Measurements from ENCODE around the gene TMEM259. TPM values are rescaled to one million over a fixed set of nuclear protein-coding genes. Genes with fewer than 3 reads are reported as not detected.

TMEM259 gene
- 100 to 1,000 TPM; 231 to 235 TPM for total RNA-seq

DNA sequence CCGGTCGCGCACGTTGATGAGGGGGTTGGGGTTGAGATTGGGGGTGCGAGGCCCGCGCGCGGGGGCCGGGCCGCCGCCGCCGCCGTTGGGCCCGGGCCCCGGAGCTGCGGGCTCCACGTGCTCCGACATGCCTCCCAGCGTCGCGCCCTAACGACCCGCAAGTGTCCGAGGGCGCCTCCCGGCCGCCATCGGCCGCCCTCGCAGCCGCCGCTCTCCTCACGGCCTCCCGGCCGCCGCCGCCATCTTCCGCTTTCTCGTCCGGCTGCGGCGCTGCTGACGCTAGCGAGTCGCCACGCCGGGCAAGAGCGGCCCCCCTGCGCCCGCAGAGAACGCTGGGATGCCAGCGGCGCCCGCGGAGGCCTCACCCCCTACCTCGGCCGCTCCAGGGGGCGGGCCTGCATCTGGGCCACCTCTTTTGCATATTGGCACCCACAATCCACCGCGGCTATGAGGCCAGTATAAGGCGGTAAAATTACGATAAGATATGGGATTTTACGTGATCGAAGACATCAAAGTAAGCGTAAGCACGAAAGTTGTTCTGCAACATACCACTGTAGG, at the start of gene TMEM259:
Gene TMEM259, minus strand, starts transcription at position 256 of the 558 bp plus-strand sequence. Its CDS starts 127 bp downstream, at position 129.
- no peaks in the 10 kb centered on the region for H3K27me3 Mint-ChIP-seq
- peak; percentile 97 for DNase-seq
- H3K4me3 Mint-ChIP-seq = peak within 1 kb of the TSS; percentile 90
- peaks cover 2% of the 10 kb centered on the region for H3K36me3 Mint-ChIP-seq
- POLR2A ChIA-PET = interaction anchor here (0.7 to 3.4 kb wide), 17 partner anchors 10 to 248 kb away, joined by 3 to 52 read pairs (median 7); partner anchors contain the start of genes ABCA7, ARHGAP45, CIRBP and WDR18
- H3K4me1 Mint-ChIP-seq = peaks cover 20% of the 10 kb centered on the region
- H3K9me3 Mint-ChIP-seq = no peaks in the 10 kb centered on the region
- ATAC-seq (ENCODE audit: low read depth) = peak; percentile 86
- peak within 1 kb of the TSS; percentile 99 for H3K27ac Mint-ChIP-seq

DNA sequence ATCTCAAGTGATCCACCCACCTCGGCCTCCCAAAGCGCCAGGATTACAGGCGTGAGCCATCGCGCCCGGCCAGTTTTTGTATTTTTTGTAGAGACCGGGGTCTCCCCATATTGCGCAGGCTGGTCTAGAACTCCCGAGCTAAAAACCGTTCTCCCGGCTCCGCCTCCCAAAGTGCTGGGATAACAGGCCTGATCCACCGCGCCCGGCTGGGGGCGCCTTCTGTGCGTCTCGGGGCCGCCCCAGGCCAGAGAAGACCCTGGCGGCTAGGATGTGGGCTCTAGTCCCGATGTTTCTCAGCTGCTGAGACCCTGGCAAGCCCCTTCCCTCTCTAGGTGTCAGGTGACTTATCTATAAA, 49.6 kb upstream of the TMEM259 start:
- ATAC-seq (ENCODE audit: low read depth) = no peak
- peaks cover 31% of the 10 kb centered on the region for H3K36me3 Mint-ChIP-seq
- no peak for DNase-seq

DNA sequence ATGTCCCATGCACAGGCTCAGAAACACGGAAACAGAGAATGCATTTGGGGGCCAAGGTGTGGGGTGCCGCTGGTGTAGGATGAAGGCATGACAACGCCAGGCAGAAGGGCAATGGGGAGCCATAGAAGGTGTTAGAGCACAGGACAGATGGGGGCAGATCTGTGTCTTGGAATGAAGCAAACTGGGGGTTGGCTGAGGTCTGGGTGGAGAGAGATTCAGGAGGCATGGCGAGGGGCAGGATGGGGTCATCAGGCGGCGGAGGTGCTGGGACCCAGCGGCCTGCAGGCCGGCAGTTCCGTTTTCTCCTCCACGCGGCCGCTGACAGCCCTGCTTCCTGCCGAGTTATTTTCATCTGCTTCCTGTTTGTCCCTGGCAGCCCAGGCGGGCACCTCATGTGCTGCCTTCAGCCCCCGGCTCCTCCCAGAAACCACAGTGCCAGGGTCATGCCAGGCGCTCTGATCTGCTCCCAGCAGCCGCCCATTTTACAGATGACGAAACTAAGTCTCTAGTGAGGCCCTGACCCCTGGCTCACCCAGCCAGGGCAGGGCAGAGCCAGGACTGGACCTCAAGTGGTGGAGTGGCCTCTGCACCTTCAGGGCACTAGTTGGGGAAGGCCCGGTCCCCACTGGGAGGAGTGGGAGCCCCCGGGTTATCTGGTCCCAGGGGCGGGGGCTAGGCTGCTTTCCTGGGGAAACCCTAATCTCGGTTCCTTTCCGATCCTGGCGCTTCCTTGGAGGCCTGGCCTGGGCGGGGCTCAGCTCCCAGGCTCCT, 48.3 kb upstream of the TMEM259 start:
- ATAC-seq (ENCODE audit: low read depth) (peak; percentile 12), DNase-seq (peak; percentile 74)
- POLR2A ChIA-PET = interaction anchor here (0.6 to 19.6 kb wide), 4 partner anchors 14 to 200 kb away, joined by 4 to 644 read pairs (median 48); partner anchors contain the start of genes ABCA7 and CIRBP
- peak overlapping the region; percentile 92 for H3K27ac Mint-ChIP-seq
- peaks cover 32% of the 10 kb centered on the region for H3K36me3 Mint-ChIP-seq
- peaks cover 39% of the 10 kb centered on the region for H3K4me1 Mint-ChIP-seq
- no peaks in the 10 kb centered on the region for H3K27me3 Mint-ChIP-seq
- H3K9me3 Mint-ChIP-seq = no peaks in the 10 kb centered on the region
- peak overlapping the region; percentile 87 for H3K4me3 Mint-ChIP-seq

More for the DNA sequence above, 49.6 kb upstream of the TMEM259 start:
- no peaks in the 10 kb centered on the region for H3K27me3 Mint-ChIP-seq
- H3K4me3 Mint-ChIP-seq = peak overlapping the region; percentile 87
- H3K9me3 Mint-ChIP-seq = no peaks in the 10 kb centered on the region
- H3K27ac Mint-ChIP-seq = no peak overlapping the region
- POLR2A ChIA-PET = interaction anchor here (0.6 to 19.6 kb wide), 6 partner anchors 13 to 177 kb away, joined by 3 to 644 read pairs (median 3); partner anchors contain the start of genes ABCA7 and CNN2
- H3K4me1 Mint-ChIP-seq = peaks cover 36% of the 10 kb centered on the region

DNA sequence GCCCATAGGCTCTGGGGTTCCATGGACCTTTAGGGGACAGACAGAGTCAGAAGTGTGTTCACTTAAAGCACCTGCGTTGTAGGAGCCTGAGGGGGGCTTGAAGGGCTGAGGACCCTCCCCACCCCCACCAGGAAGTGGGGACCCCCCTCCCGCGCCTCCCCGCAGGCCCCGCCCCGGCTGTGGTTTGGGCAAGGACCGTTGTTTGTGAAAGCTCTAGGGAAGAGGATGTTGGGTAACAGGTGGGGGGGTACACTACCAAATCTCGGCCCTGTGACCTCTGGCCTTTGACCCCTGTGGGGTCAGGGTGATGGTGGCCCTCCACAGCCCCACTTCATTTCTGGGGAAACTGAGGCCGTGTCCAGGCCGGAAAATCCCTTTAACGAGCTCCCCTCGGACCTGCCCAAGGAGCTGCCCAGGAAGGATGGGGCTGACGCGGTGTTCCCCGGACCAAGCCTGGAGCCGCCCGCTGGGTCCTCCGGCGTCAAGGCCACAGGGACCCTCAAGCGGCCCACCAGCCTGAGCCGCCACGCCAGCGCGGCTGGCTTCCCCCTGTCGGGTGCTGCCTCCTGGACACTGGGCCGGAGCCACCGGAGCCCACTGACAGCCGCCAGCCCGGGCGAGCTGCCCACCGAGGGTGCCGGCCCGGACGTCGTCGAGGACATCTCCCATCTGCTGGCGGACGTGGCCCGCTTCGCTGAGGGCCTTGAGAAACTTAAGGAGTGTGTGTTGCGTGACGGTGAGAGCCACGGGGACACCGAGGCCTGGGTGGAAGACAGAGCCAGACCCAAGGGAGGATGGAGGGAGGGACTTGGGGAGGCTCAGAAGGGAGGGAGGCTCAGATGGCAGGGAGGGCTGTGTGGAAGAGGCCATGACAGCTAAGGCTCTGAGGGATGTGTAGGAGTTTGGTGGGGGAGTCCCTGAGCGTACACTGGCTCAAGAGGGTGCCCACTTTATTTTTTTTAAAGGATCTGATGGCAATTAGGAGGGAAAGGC, 47.4 kb upstream of the TMEM259 start:
- peaks cover 35% of the 10 kb centered on the region for H3K4me1 Mint-ChIP-seq
- DNase-seq (peak; percentile 87), ATAC-seq (ENCODE audit: low read depth) (peak; percentile 10)
- peak overlapping the region; percentile 87 for H3K4me3 Mint-ChIP-seq
- H3K27ac Mint-ChIP-seq = peak overlapping the region; percentile 93
- POLR2A ChIA-PET = interaction anchor here (0.6 to 19.6 kb wide), 21 partner anchors 11 to 1615 kb away, joined by 3 to 644 read pairs (median 9); partner anchors contain the start of genes ABCA7, CIRBP, CNN2 and GPX4
- no peaks in the 10 kb centered on the region for H3K9me3 Mint-ChIP-seq
- peaks cover 31% of the 10 kb centered on the region for H3K36me3 Mint-ChIP-seq
- H3K27me3 Mint-ChIP-seq = no peaks in the 10 kb centered on the region

DNA sequence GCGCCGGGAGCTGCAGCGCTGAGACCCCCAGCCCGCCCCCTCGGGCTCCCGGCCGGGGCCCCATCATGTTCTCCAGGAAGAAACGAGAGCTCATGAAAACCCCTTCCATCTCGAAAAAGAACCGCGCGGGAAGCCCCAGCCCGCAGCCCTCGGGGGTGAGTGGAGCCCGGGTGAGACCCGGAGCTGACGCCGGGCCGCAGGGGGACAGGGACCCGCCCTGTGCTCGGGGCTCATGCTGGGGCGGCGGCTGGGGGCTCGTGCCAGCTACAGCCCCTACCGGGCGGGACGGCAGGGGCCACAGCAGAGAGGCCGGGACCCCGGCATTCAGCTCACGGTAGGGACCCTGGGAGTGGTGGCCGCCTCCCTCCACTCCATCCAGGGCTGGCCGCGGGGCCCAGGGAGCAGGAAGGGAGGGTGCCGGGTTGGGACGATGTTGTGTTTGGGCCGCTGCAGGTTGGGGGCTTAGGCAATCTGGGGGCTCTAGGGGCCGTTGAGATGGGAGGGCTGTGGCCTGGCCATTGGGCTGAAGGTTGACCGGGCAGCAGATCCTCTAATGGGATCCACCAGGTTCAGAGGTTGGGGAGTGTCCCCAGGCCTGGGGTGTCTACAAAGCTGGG, 46.5 kb upstream of the TMEM259 start:
- Mint-ChIP-seq H3K4me3 (peak overlapping the region; percentile 87), H3K4me1 (peaks cover 27% of the 10 kb centered on the region), H3K9me3 (no peaks in the 10 kb centered on the region), H3K27ac (peak overlapping the region; percentile 93), H3K27me3 (no peaks in the 10 kb centered on the region), H3K36me3 (peaks cover 28% of the 10 kb centered on the region)
- POLR2A ChIA-PET = interaction anchor here (0.6 to 19.6 kb wide), 24 partner anchors 10 to 1616 kb away, joined by 3 to 644 read pairs (median 6); partner anchors contain the start of genes ABCA7, CIRBP, CNN2 and GPX4
- no peak for DNase-seq
- ATAC-seq (ENCODE audit: low read depth) = peak; percentile 30

DNA sequence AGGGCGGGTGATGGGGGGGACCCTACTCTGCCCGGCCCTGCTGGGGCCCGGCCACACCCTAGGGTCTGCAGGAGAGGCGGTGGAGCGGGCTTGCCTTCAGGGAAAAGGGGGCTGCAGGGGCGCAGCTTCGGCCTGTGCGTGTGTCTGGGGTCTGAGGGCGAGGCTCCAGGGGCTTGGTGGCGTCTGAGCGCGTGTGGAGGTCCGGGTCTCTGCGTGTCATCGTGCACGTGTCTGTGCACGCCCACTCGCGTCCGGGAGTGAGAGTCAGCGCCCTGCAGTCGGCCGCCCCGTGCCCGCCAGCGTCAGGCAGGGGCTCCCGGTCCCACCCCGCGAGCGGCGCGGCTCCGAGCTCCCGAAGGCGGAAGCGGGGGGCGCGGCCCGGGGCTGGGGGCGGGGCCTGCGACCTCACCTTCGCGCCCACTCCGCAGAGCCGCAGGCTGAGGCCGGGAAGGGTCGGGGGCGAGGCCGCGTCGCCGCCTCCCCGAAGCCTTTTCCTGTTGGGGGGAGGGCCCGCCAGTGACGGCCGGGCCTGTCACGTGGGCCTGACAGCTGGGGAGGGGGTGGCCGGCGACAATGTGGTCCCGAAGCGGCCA, 45.9 kb upstream of the TMEM259 start, which contains the start of gene ARHGAP45:
Gene ARHGAP45, plus strand, starts transcription at position 420 of the 593 bp plus-strand sequence. CDS start 239 bp downstream, outside the sequence.
- Mint-ChIP-seq H3K4me1 (peaks cover 24% of the 10 kb centered on the region), H3K36me3 (peaks cover 26% of the 10 kb centered on the region), H3K4me3 (peak within 1 kb of the TSS; percentile 87), H3K9me3 (no peaks in the 10 kb centered on the region), H3K27ac (peak within 1 kb of the TSS; percentile 93), H3K27me3 (no peaks in the 10 kb centered on the region)
- POLR2A ChIA-PET = interaction anchor here (0.5 to 19.6 kb wide), 22 partner anchors 9 to 207 kb away, joined by 3 to 644 read pairs (median 8); partner anchors contain the start of genes ABCA7, CIRBP, CNN2 and GPX4
- ATAC-seq (ENCODE audit: low read depth) (peak; percentile 61), DNase-seq (peak; percentile 95)

DNA sequence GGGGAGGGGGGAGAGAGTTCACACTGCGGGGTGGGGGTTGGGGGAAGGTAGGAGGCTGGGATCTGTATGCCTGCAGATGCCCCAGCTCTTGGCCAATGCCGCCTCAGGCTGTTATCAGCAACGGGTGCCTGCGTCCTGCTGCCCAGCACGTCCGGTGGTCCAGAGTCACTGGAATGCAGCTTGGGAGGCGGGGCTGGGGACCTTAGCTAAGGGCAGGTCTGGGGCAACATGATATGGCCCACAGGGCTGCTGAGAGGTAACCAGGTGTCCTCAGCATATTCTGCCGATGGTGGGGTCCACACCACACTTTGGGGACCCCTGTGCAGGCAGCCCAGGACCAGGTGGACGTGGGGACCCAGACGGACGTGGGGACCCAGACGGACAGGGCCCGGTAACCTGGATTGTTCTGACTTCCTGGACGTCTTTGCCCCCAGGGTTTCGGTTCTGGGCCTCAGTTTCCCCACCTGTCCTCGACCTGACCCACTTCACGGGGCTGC, 45.4 kb upstream of the TMEM259 start:
- ATAC-seq (ENCODE audit: low read depth) (no peak), DNase-seq (peak; percentile 42)
- H3K27me3 Mint-ChIP-seq = no peaks in the 10 kb centered on the region
- POLR2A ChIA-PET = interaction anchor here (0.5 to 19.6 kb wide), 15 partner anchors 9 to 207 kb away, joined by 3 to 644 read pairs (median 10); partner anchors contain the start of genes ABCA7, CNN2, GPX4 and RNU6-2
- H3K9me3 Mint-ChIP-seq = no peaks in the 10 kb centered on the region
- peaks cover 22% of the 10 kb centered on the region for H3K4me1 Mint-ChIP-seq
- peak overlapping the region; percentile 69 for H3K4me3 Mint-ChIP-seq
- H3K36me3 Mint-ChIP-seq = peaks cover 23% of the 10 kb centered on the region
- peak overlapping the region; percentile 79 for H3K27ac Mint-ChIP-seq

DNA sequence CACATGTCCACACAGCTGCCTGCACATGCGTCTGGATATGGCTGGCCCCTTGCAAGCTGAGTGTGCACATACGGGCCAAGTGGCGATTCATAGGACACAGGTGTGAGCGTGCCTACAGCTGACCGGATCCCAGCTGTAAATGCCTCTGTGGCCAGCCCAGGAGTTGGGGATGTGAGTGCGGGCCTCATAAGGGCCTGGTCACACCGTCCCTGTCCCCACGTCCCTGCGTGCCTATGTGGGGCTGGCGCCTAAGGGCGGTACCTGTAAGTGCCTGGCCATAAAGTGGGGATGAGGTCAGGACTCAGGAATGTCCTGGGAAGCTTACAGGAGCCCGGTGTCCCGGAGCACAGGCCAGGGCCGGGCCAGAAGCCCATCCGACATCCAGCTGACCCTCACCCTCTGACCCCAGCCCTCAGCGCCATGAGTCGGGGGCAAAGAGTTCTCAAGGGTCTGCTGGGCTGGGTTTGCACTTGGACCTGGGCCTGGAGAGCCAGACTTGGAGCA, 44.7 kb upstream of the TMEM259 start:
- peak overlapping the region; percentile 78 for H3K27ac Mint-ChIP-seq
- no peaks in the 10 kb centered on the region for H3K9me3 Mint-ChIP-seq
- DNase-seq (no peak), ATAC-seq (ENCODE audit: low read depth) (no peak)
- H3K27me3 Mint-ChIP-seq = no peaks in the 10 kb centered on the region
- H3K4me1 Mint-ChIP-seq = peaks cover 22% of the 10 kb centered on the region
- peaks cover 23% of the 10 kb centered on the region for H3K36me3 Mint-ChIP-seq
- POLR2A ChIA-PET = interaction anchor here (1.2 to 19.6 kb wide), 9 partner anchors 10 to 173 kb away, joined by 3 to 644 read pairs (median 12); partner anchors contain the start of genes ABCA7, CNN2, GPX4 and MED16
- peak overlapping the region; percentile 69 for H3K4me3 Mint-ChIP-seq

DNA sequence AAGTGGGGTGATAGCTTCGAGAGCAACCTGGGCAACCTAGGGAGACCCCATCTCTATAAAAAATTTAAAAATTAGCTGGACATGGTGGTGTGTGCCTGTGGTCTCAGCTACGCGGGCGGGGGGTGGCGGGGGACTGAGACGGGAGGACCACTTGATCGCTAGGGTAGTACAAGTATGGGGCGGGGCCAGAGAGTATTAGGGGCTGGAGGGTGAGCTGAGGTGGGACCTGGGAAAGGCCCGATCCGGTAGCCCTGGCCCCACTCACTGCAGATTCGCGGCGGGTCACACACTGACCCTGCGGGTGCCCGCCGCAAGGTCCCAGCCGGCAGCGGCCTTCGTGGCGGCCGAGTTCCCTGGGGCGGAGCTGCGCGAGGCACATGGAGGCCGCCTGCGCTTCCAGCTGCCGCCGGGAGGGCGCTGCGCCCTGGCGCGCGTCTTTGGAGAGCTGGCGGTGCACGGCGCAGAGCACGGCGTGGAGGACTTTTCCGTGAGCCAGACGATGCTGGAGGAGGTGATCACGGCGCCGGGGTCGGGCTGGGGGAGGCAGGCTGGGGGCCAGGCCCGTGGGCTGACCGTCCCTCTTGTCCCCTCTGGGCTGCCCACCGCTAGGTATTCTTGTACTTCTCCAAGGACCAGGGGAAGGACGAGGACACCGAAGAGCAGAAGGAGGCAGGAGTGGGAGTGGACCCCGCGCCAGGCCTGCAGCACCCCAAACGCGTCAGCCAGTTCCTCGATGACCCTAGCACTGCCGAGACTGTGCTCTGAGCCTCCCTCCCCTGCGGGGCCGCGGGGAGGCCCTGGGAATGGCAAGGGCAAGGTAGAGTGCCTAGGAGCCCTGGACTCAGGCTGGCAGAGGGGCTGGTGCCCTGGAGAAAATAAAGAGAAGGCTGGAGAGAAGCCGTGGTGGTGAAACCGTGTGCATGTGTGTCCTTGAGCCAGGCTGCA, 44.0 kb upstream of the TMEM259 start:
- H3K4me3 Mint-ChIP-seq = peak overlapping the region; percentile 61
- H3K27me3 Mint-ChIP-seq = no peaks in the 10 kb centered on the region
- ATAC-seq (ENCODE audit: low read depth) (peak; percentile 39), DNase-seq (peak; percentile 83)
- POLR2A ChIA-PET = interaction anchor here (0.7 to 19.6 kb wide), 10 partner anchors 10 to 172 kb away, joined by 3 to 644 read pairs (median 7); partner anchors contain the start of genes ABCA7, CNN2, MED16 and RNU6-2
- H3K9me3 Mint-ChIP-seq = no peaks in the 10 kb centered on the region
- H3K27ac Mint-ChIP-seq = peak overlapping the region; percentile 69
- H3K4me1 Mint-ChIP-seq = peaks cover 20% of the 10 kb centered on the region
- peaks cover 24% of the 10 kb centered on the region for H3K36me3 Mint-ChIP-seq

DNA sequence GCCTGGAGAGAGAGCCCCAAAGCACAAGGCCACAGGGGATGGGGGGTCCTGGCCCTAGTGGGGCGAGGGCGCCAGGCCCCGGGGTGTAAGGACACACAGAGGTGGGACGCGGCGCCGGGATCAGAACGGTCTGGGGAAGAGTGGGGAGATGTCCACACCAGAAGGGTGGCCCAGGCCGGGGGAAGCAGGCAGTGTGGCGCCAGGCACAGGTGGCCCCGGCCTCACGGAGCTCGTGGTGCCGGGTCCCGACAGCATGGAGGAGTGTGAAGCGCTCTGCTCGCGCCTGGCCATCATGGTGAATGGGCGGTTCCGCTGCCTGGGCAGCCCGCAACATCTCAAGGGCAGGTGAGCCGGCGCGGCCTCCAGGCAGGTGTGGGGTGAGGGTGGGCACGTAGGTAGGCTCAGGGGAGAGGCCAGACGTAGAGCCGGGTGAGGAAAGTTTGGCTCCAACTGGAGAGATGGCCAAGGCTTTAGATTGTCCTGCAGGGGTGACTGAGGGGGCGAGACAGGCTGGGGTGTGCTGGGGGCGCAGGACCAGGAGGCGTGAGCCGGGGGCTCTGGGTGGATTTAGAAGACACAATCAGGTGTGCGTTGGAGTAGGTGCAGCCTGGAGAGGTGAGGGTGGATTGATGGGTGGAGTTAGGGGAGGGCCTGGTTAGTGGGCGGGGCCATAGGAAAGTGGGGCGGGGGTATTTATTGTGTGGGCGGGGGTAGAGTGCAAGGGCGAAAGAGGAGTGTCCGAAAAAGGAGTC, 43.2 kb upstream of the TMEM259 start:
- Mint-ChIP-seq H3K27ac (peak overlapping the region; percentile 38), H3K36me3 (peaks cover 27% of the 10 kb centered on the region), H3K9me3 (no peaks in the 10 kb centered on the region), H3K27me3 (no peaks in the 10 kb centered on the region), H3K4me1 (peaks cover 18% of the 10 kb centered on the region), H3K4me3 (no peak overlapping the region)
- ATAC-seq (ENCODE audit: low read depth) = no peak
- DNase-seq = peak; percentile 35
- POLR2A ChIA-PET = interaction anchor here (0.9 to 19.6 kb wide), 7 partner anchors 16 to 171 kb away, joined by 3 to 644 read pairs (median 52); partner anchors contain the start of genes ABCA7, CNN2, MED16 and RNU6-2

Measured in activated naive CD8-positive, alpha-beta T cell treated with anti-CD3 and anti-CD28 coated beads, Interleukin-2, amount 10 ng/mL, durations not matched to agents 7 days and 5 days (primary cell).